ENCODE data around the gene POLR1A.

GRCh38 chr2:86142436-86143257 is 37.0 kb upstream of the POLR1A start:
- TF ChIP-seq EZH2 (IDR thresholded peaks at IDR 0.05; ENCODE audit: borderline replicate concordance, low read depth, low read length, severe bottlenecking): no peak
- no peak for TF ChIP-seq CTCF (IDR thresholded peaks at IDR 0.05; ENCODE audit: borderline replicate concordance, extremely low read depth, low read length, poor library complexity, severe bottlenecking)

Measured in DND-41 (cell line).